ENCODE data around the gene SH3GL2. TPM values are rescaled to one million over a fixed set of nuclear protein-coding genes. Genes with fewer than 3 reads are reported as not detected.

Gene SH3GL2
- total RNA-seq (not detected), polyA plus RNA-seq (not detected)

DNA sequence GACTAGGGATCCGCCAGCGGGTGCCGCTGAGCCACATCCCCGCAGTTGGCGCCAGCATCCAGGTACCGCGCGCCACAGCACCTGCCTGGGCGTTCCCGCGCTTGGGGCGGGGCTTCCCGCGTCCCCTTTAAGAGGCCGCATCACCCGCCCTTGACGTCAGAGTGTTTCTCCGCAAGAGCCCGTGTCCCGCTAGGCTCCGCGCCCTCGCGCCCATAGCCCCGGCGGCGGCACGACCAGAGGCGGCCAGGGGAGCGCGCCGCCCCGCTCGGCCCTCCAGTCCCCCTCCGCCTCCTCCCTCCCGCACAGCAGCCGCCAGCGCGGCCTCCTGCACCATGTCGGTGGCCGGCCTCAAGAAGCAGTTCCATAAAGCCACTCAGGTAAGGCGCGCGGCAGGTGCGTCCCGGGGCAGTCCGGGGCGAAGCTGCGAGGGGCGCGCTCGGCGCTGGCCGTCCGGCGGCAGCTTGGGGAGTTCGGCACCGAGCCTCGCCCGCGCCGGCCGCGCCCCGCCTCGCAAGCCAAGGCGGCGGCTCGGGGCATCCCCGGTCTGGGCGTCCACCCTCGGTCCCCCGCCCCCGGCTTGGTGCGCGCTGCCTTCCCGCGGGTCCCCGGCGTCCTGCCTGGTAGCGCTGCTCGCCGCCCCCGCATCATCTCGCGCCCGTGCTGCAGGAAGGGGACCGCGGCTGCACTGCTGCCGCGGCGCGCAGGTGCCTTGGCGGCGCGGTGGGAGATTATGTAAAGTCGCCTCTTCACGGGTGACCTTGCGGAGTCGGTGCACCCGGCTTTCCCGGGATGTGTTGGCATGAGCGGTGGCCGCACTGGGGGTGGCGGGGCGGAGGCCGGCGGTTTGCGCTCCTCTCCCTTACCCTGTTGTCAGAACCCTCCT lies at the start of gene SH3GL2:
TSS of gene SH3GL2 (plus strand) at position 156 of the 883 bp plus-strand sequence.
- peak within 1 kb of the TSS in 1 of 7 donors; percentile 43 for H3K4me3 Mint-ChIP-seq

DNA sequence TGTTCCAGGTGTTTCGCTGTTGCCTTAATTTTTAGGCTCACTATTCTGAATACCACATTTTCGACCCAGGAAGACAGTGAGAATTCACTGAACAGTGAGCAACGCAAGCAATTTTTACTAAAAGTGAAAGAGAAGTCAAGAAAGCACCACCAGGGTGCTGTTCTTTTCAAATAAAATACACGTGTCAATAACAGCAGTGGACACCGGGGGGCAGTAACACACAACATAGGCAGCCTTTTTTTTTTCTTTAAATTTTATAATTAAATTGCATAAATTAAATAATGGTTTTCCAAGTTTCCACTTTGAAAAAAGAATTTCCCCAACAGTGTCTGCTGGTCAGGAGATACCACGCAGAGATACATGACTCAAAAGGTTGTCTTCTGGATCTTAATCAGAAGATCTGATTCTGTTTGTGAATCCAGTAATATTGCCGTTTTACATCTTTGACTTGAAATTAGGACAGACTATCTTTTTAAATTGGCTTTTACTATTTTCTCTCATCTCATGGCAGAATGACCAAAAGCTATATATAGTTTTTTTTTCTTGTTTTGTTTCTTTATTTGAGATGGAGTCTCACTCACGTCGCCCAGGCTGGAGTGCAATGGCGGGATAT lies 47.1 kb upstream of the SH3GL2 start:
- ChIA-PET POLR2A (no interaction called here), CTCF (no interaction called here)
- no peak overlapping the region for H3K4me3 ChIP-seq (ENCODE audit: low read length)
- H3K9me3 ChIP-seq (ENCODE audit: low read length): no peaks in the 10 kb centered on the region
- peaks cover 0 to 7% (median 0%) of the 10 kb centered on the region in 5 donors for H3K9me3 Mint-ChIP-seq
- H3K4me3 Mint-ChIP-seq: no peak overlapping the region
- no peak overlapping the region for H3K27ac ChIP-seq (ENCODE audit: low read depth, low read length)
- H3K4me1 ChIP-seq (ENCODE audit: insufficient read depth, low read length): no peaks in the 10 kb centered on the region
- H3K27me3 ChIP-seq (ENCODE audit: insufficient read depth, low read length, poor library complexity, severe bottlenecking): no peaks in the 10 kb centered on the region
- no peaks in the 10 kb centered on the region for H3K27me3 Mint-ChIP-seq
- no peak overlapping the region for H3K27ac Mint-ChIP-seq
- DNase-seq: no peak
- no peaks in the 10 kb centered on the region for H3K36me3 ChIP-seq (ENCODE audit: insufficient read depth, low read length)
- H3K36me3 Mint-ChIP-seq: no peaks in the 10 kb centered on the region
- H3K4me1 Mint-ChIP-seq: no peaks in the 10 kb centered on the region

More for the DNA sequence above, at the start of gene SH3GL2:
- H3K27me3 Mint-ChIP-seq: peaks cover 24 to 30% of the 10 kb centered on the region in 2 donors
- Histone ChIP-seq H3K36me3 (ENCODE audit: insufficient read depth, low read length) (no peaks in the 10 kb centered on the region), H3K27me3 (ENCODE audit: insufficient read depth, low read length, poor library complexity, severe bottlenecking) (no peaks in the 10 kb centered on the region), H3K9me3 (ENCODE audit: low read length) (no peaks in the 10 kb centered on the region), H3K4me1 (ENCODE audit: insufficient read depth, low read length) (no peaks in the 10 kb centered on the region), H3K27ac (ENCODE audit: low read depth, low read length) (no peak within 1 kb of the TSS), H3K4me3 (ENCODE audit: low read length) (no peak within 1 kb of the TSS)
- CTCF ChIA-PET: no interaction called here
- H3K27ac Mint-ChIP-seq: peak within 1 kb of the TSS in 1 of 8 donors; percentile 43
- peaks cover 0 to 16% (median 10%) of the 10 kb centered on the region in 5 donors for H3K9me3 Mint-ChIP-seq
- no peak for DNase-seq
- POLR2A ChIA-PET: no interaction called here
- peaks cover 0 to 5% (median 0%) of the 10 kb centered on the region in 3 donors for H3K36me3 Mint-ChIP-seq
- H3K4me1 Mint-ChIP-seq: peaks cover 0 to 7% (median 4%) of the 10 kb centered on the region in 3 donors

DNA sequence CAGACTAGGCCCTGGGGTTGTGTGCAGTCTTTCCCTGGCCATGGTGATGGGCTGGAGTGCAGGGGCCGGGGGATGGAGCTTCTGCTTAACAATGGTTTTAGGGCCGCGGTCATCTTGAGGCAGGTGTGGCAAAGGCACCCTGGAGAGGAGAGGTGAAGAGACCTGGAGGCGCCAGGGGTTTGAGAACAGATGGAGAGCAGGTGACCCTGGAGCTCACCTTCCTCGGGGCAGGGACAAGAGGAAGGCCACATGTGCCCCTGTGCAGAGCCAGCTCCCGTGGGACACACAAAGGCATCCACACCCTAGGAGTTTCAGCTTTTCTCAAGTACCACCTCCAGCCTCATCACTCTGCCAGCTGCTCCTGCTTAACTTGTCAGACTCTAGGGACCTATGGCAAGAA lies 46.4 kb upstream of the SH3GL2 start:
- CTCF ChIA-PET: interaction anchor here (1.1 kb wide), 1 partner anchor 12 kb away, joined by 4 read pairs; no protein-coding TSS in a partner anchor
- POLR2A ChIA-PET: no interaction called here
- no peak overlapping the region for H3K27ac ChIP-seq (ENCODE audit: low read depth, low read length)
- no peaks in the 10 kb centered on the region for H3K27me3 ChIP-seq (ENCODE audit: insufficient read depth, low read length, poor library complexity, severe bottlenecking)
- H3K27ac Mint-ChIP-seq: no peak overlapping the region
- no peaks in the 10 kb centered on the region for H3K36me3 ChIP-seq (ENCODE audit: insufficient read depth, low read length)
- H3K9me3 ChIP-seq (ENCODE audit: low read length): no peaks in the 10 kb centered on the region
- H3K27me3 Mint-ChIP-seq: no peaks in the 10 kb centered on the region
- no peak overlapping the region for H3K4me3 Mint-ChIP-seq
- no peaks in the 10 kb centered on the region for H3K4me1 Mint-ChIP-seq
- H3K4me1 ChIP-seq (ENCODE audit: insufficient read depth, low read length): no peaks in the 10 kb centered on the region
- DNase-seq: no peak
- no peaks in the 10 kb centered on the region for H3K36me3 Mint-ChIP-seq
- no peak overlapping the region for H3K4me3 ChIP-seq (ENCODE audit: low read length)
- H3K9me3 Mint-ChIP-seq: peaks cover 0 to 5% (median 0%) of the 10 kb centered on the region in 5 donors

DNA sequence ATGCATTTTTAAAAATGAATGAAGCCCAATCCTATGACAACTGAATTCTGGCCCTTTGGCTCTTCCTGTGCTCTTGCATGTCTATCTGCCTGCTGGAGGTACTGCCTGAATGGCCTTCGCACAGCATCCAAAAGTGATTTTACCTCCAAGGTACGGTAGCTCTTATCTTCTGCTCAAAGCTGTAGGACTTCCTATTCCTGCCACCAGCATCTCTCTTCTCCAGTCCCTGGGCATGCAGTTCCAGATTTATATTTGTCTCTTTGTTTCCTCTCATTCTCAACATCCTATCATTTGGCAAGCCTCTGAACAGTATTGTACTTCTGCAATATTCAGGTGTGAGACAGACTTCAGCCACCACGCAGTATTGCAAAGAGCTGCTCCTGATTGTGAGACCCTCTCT lies 43.7 kb upstream of the SH3GL2 start:
- H3K9me3 ChIP-seq (ENCODE audit: low read length): no peaks in the 10 kb centered on the region
- H3K4me1 ChIP-seq (ENCODE audit: insufficient read depth, low read length): no peaks in the 10 kb centered on the region
- no peaks in the 10 kb centered on the region for H3K4me1 Mint-ChIP-seq
- no peak overlapping the region for H3K4me3 Mint-ChIP-seq
- H3K27me3 ChIP-seq (ENCODE audit: insufficient read depth, low read length, poor library complexity, severe bottlenecking): no peaks in the 10 kb centered on the region
- CTCF ChIA-PET: no interaction called here
- no peak for DNase-seq
- POLR2A ChIA-PET: no interaction called here
- no peak overlapping the region for H3K27ac ChIP-seq (ENCODE audit: low read depth, low read length)
- no peaks in the 10 kb centered on the region for H3K27me3 Mint-ChIP-seq
- H3K9me3 Mint-ChIP-seq: peaks cover 0 to 10% (median 2%) of the 10 kb centered on the region in 5 donors
- no peaks in the 10 kb centered on the region for H3K36me3 ChIP-seq (ENCODE audit: insufficient read depth, low read length)
- peak overlapping the region in 1 of 8 donors; percentile 75 for H3K27ac Mint-ChIP-seq
- no peaks in the 10 kb centered on the region for H3K36me3 Mint-ChIP-seq
- no peak overlapping the region for H3K4me3 ChIP-seq (ENCODE audit: low read length)

- peaks cover 0 to 7% (median 4%) of the 10 kb centered on the region in 5 donors for H3K9me3 Mint-ChIP-seq
- Histone ChIP-seq H3K4me3 (ENCODE audit: low read length) (no peak overlapping the region), H3K27ac (ENCODE audit: low read depth, low read length) (no peak overlapping the region), H3K9me3 (ENCODE audit: low read length) (no peaks in the 10 kb centered on the region), H3K27me3 (ENCODE audit: insufficient read depth, low read length, poor library complexity, severe bottlenecking) (no peaks in the 10 kb centered on the region), H3K36me3 (ENCODE audit: insufficient read depth, low read length) (no peaks in the 10 kb centered on the region), H3K4me1 (ENCODE audit: insufficient read depth, low read length) (no peaks in the 10 kb centered on the region)
- no peaks in the 10 kb centered on the region for H3K36me3 Mint-ChIP-seq
- no peak overlapping the region for H3K27ac Mint-ChIP-seq
- H3K27me3 Mint-ChIP-seq: no peaks in the 10 kb centered on the region
- no peaks in the 10 kb centered on the region for H3K4me1 Mint-ChIP-seq
- CTCF ChIA-PET: no interaction called here
- POLR2A ChIA-PET: no interaction called here
- no peak overlapping the region for H3K4me3 Mint-ChIP-seq
- no peak for DNase-seq
These were observed 42.8 kb upstream of the SH3GL2 start for GRCh38 chr9:17536027-17536426.

- POLR2A ChIA-PET: no interaction called here
- Histone ChIP-seq H3K9me3 (ENCODE audit: low read length) (no peaks in the 10 kb centered on the region), H3K27ac (ENCODE audit: low read depth, low read length) (no peak overlapping the region), H3K36me3 (ENCODE audit: insufficient read depth, low read length) (no peaks in the 10 kb centered on the region), H3K4me1 (ENCODE audit: insufficient read depth, low read length) (no peaks in the 10 kb centered on the region), H3K27me3 (ENCODE audit: insufficient read depth, low read length, poor library complexity, severe bottlenecking) (no peaks in the 10 kb centered on the region), H3K4me3 (ENCODE audit: low read length) (no peak overlapping the region)
- Mint-ChIP-seq H3K36me3 (peaks cover 0 to 2% (median 0%) of the 10 kb centered on the region in 3 donors), H3K4me1 (no peaks in the 10 kb centered on the region), H3K27ac (no peak overlapping the region), H3K4me3 (no peak overlapping the region), H3K9me3 (peaks cover 2 to 26% (median 14%) of the 10 kb centered on the region in 5 donors), H3K27me3 (peaks cover 0 to 2% of the 10 kb centered on the region in 2 donors)
- DNase-seq: no peak
- CTCF ChIA-PET: no interaction called here
These were observed 27.8 kb upstream of the SH3GL2 start for GRCh38 chr9:17551023-17551422.

DNA sequence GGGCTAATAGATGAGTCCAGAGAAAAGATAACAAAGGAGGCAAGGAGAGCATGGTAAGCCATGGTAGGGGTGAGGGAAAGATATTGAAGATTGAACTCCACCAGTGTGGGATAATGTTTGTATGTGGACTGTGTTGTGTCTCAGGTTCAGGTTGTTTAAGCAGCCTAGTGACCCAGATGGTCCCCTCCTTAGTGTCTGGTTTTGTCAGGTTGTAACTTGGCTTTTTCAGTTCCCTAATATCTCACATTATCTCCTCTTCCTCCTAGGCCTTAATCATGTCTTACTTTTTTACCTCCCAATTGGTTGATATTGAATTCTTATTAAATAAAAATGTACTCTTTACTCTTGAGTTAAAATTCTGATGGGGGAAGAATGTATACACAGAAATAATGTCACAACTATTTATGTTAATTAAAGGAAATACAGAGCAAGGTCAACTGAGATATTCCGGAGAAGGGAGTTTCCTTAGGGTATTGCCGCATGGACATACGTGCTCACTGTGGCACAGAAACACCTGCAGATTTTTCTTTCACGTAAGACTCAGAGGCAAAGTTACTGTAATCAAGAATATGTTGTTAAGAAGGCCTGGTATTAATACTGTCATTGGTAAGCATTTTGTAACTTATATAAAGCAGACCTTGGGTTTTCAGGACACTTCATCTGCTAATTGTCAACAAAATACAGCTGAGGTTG lies 23.4 kb upstream of the SH3GL2 start:
- no peak for DNase-seq
- Mint-ChIP-seq H3K27me3 (no peaks in the 10 kb centered on the region), H3K9me3 (peaks cover 0 to 16% (median 8%) of the 10 kb centered on the region in 5 donors), H3K36me3 (peaks cover 0 to 2% (median 0%) of the 10 kb centered on the region in 3 donors), H3K27ac (no peak overlapping the region), H3K4me3 (no peak overlapping the region), H3K4me1 (no peaks in the 10 kb centered on the region)
- CTCF ChIA-PET: no interaction called here
- H3K27me3 ChIP-seq (ENCODE audit: insufficient read depth, low read length, poor library complexity, severe bottlenecking): no peaks in the 10 kb centered on the region
- no peaks in the 10 kb centered on the region for H3K36me3 ChIP-seq (ENCODE audit: insufficient read depth, low read length)
- no peaks in the 10 kb centered on the region for H3K4me1 ChIP-seq (ENCODE audit: insufficient read depth, low read length)
- H3K4me3 ChIP-seq (ENCODE audit: low read length): no peak overlapping the region
- H3K9me3 ChIP-seq (ENCODE audit: low read length): no peaks in the 10 kb centered on the region
- no peak overlapping the region for H3K27ac ChIP-seq (ENCODE audit: low read depth, low read length)
- POLR2A ChIA-PET: no interaction called here

DNA sequence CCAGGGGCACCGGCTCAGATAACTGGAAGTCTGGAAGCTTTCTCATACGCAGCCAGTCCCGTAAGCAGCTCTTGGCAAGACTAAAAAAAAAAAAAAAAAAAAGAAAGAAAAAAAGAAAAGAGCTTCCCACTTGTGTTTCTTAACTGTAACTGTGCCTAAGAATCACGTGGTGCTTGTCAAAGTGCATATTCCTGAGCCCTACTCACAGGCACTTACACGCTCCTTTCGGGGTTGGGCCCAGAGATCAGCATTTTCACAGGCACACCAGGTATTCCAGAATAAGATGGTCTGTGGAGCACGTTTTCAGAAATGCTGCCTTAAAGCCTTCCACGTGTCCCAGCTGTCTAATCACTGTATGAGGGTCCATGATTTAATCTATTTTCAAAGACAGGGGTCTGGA lies 22.6 kb upstream of the SH3GL2 start:
- H3K36me3 Mint-ChIP-seq: peaks cover 0 to 2% (median 0%) of the 10 kb centered on the region in 3 donors
- Histone ChIP-seq H3K4me1 (ENCODE audit: insufficient read depth, low read length) (no peaks in the 10 kb centered on the region), H3K27me3 (ENCODE audit: insufficient read depth, low read length, poor library complexity, severe bottlenecking) (no peaks in the 10 kb centered on the region), H3K4me3 (ENCODE audit: low read length) (no peak overlapping the region), H3K9me3 (ENCODE audit: low read length) (no peaks in the 10 kb centered on the region), H3K36me3 (ENCODE audit: insufficient read depth, low read length) (no peaks in the 10 kb centered on the region), H3K27ac (ENCODE audit: low read depth, low read length) (no peak overlapping the region)
- H3K27me3 Mint-ChIP-seq: no peaks in the 10 kb centered on the region
- no peak for DNase-seq
- ChIA-PET POLR2A (no interaction called here), CTCF (no interaction called here)
- H3K4me3 Mint-ChIP-seq: no peak overlapping the region
- peaks cover 0 to 16% (median 5%) of the 10 kb centered on the region in 5 donors for H3K9me3 Mint-ChIP-seq
- H3K4me1 Mint-ChIP-seq: no peaks in the 10 kb centered on the region
- no peak overlapping the region for H3K27ac Mint-ChIP-seq

Data from CD8-positive, alpha-beta memory T cell (primary cell).